ENCODE measurements around the gene HOOK2. TPM values are rescaled to one million over a fixed set of nuclear protein-coding genes. Genes with fewer than 3 reads are reported as not detected.

Gene HOOK2
- total and polyA plus RNA-seq, 9 of the 15 experiments (the other 6 are each of a cell fraction or from before 2014, with no cell fraction given): 1.3 to 17.2 (median 9.9) TPM

DNA sequence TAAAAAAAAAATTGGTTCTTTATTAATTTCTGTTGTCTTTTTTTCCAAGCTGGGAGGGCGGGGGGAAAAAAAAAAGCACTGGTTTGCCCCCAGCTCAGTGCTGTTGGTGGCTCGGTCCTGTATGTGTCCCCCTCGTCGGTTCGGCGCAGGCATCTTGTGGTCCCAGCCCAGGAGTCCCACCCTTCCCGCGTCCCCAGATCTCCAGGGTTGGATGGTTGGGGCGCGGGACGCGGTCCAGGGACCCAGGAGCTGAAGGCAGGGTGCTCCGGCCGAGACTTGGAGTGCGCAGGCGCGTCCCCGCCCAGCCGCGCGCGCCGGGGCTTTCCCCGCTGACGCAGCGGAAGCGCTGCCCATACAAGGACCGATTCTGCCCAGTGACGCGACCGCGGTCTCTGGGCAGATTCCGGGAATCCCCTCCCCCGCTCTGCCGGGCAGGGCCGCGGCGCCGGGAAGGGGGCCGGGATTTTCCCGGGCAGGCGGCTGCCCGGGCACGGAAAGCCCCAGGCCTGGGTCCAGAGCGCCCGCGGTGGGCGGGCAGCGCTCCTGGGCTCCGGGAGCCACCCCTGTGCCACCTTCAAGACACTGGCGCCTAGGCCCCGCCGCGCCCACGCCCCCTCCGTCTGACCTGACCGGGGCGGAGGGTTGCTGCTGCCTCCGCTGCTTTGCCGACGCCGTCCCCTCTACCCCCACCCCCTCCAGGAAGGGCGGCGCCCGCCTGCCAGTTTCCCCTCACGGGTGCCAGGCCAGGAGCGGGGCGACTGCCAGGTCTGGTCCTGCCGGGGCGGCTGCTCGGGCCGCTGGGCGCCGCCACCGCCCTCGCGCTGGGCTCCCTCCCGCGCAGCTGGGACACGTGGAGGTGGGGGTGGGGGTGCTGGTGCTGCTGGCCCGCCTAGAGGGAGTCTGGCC, 18.2 kb upstream of the HOOK2 start (continued):
- TF ChIP-seq, protein P1, sequence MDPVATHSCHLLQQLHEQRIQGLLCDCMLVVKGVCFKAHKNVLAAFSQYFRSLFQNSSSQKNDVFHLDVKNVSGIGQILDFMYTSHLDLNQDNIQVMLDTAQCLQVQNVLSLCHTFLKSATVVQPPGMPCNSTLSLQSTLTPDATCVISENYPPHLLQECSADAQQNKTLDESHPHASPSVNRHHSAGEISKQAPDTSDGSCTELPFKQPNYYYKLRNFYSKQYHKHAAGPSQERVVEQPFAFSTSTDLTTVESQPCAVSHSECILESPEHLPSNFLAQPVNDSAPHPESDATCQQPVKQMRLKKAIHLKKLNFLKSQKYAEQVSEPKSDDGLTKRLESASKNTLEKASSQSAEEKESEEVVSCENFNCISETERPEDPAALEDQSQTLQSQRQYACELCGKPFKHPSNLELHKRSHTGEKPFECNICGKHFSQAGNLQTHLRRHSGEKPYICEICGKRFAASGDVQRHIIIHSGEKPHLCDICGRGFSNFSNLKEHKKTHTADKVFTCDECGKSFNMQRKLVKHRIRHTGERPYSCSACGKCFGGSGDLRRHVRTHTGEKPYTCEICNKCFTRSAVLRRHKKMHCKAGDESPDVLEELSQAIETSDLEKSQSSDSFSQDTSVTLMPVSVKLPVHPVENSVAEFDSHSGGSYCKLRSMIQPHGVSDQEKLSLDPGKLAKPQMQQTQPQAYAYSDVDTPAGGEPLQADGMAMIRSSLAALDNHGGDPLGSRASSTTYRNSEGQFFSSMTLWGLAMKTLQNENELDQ (CRISPR knock-in tag; IDR thresholded peaks at IDR 0.05; ENCODE audit: borderline replicate concordance): no peak
- TF ChIP-seq, protein P2, sequence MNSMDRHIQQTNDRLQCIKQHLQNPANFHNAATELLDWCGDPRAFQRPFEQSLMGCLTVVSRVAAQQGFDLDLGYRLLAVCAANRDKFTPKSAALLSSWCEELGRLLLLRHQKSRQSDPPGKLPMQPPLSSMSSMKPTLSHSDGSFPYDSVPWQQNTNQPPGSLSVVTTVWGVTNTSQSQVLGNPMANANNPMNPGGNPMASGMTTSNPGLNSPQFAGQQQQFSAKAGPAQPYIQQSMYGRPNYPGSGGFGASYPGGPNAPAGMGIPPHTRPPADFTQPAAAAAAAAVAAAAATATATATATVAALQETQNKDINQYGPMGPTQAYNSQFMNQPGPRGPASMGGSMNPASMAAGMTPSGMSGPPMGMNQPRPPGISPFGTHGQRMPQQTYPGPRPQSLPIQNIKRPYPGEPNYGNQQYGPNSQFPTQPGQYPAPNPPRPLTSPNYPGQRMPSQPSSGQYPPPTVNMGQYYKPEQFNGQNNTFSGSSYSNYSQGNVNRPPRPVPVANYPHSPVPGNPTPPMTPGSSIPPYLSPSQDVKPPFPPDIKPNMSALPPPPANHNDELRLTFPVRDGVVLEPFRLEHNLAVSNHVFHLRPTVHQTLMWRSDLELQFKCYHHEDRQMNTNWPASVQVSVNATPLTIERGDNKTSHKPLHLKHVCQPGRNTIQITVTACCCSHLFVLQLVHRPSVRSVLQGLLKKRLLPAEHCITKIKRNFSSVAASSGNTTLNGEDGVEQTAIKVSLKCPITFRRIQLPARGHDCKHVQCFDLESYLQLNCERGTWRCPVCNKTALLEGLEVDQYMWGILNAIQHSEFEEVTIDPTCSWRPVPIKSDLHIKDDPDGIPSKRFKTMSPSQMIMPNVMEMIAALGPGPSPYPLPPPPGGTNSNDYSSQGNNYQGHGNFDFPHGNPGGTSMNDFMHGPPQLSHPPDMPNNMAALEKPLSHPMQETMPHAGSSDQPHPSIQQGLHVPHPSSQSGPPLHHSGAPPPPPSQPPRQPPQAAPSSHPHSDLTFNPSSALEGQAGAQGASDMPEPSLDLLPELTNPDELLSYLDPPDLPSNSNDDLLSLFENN (IDR thresholded peaks at IDR 0.05; ENCODE audit: low read depth in 2 of 2, low read length in 2 of 2): 0 out of 4 replicates have a peak, but pooled peaks of 1 of the 2 experiments have one; percentile 12
- TF ChIP-seq BCL6 (CRISPR knock-in tag; IDR thresholded peaks at IDR 0.05): no peak
- TF ChIP-seq CXXC5 (CRISPR knock-in tag; IDR thresholded peaks at IDR 0.05): peak; percentile 77
- TF ChIP-seq, protein P3, sequence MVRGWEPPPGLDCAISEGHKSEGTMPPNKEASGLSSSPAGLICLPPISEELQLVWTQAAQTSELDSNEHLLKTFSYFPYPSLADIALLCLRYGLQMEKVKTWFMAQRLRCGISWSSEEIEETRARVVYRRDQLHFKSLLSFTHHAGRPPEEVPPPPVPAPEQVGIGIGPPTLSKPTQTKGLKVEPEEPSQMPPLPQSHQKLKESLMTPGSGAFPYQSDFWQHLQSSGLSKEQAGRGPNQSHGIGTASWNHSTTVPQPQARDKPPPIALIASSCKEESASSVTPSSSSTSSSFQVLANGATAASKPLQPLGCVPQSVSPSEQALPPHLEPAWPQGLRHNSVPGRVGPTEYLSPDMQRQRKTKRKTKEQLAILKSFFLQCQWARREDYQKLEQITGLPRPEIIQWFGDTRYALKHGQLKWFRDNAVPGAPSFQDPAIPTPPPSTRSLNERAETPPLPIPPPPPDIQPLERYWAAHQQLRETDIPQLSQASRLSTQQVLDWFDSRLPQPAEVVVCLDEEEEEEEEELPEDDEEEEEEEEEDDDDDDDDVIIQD (CRISPR knock-in tag; IDR thresholded peaks at IDR 0.05): no peak
- TF ChIP-seq SETDB1 (IDR thresholded peaks at IDR 0.05; ENCODE audit: low read length): no peak
- TF ChIP-seq ZNF316 (IDR thresholded peaks at IDR 0.05): 0 out of 2 replicates have a peak, but pooled peaks have one; percentile 32
- TF ChIP-seq SUPT5H (IDR thresholded peaks at IDR 0.05): peak; percentile 72
- TF ChIP-seq, protein P4, sequence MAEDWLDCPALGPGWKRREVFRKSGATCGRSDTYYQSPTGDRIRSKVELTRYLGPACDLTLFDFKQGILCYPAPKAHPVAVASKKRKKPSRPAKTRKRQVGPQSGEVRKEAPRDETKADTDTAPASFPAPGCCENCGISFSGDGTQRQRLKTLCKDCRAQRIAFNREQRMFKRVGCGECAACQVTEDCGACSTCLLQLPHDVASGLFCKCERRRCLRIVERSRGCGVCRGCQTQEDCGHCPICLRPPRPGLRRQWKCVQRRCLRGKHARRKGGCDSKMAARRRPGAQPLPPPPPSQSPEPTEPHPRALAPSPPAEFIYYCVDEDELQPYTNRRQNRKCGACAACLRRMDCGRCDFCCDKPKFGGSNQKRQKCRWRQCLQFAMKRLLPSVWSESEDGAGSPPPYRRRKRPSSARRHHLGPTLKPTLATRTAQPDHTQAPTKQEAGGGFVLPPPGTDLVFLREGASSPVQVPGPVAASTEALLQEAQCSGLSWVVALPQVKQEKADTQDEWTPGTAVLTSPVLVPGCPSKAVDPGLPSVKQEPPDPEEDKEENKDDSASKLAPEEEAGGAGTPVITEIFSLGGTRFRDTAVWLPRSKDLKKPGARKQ (CRISPR knock-in tag; IDR thresholded peaks at IDR 0.05): no peak
- peak; percentile 99 for TF ChIP-seq HIVEP1 (CRISPR knock-in tag; IDR thresholded peaks at IDR 0.05)
- no peak for TF ChIP-seq FOXJ3 (CRISPR knock-in tag; IDR thresholded peaks at IDR 0.05)
- TF ChIP-seq FOSL1 (tag; conservative IDR thresholded peaks at IDR 0.05): peak; percentile 68; the same call in 1 of the 2 replicates
- TF ChIP-seq MCM5 (IDR thresholded peaks at IDR 0.05; ENCODE audit: low read depth): no peak
- peak; percentile 73 for TF ChIP-seq SAP30 (IDR thresholded peaks at IDR 0.05; ENCODE audit: borderline replicate concordance, insufficient read depth, low read depth, low read length, poor library complexity, severe bottlenecking)
- TF ChIP-seq ETV6 (IDR thresholded peaks at IDR 0.05; ENCODE audit: borderline replicate concordance in 1 of 2, low read depth in 2 of 2, low read length in 1 of 2): no peak
- TF ChIP-seq ETV6 (CRISPR knock-in tag; IDR thresholded peaks at IDR 0.05; ENCODE audit: borderline replicate concordance): no peak
- no peak for TF ChIP-seq KAT2B (IDR thresholded peaks at IDR 0.05; ENCODE audit: low read depth, low read length)
- TF ChIP-seq EWSR1 (IDR thresholded peaks at IDR 0.05; ENCODE audit: borderline replicate concordance, low read depth, partially characterized antibody): no peak
